ENCODE data around the gene STX8.
A peak's percentile ranks its signal among the peaks of the same experiment; 100 is the strongest.

The STX8 gene

DNA sequence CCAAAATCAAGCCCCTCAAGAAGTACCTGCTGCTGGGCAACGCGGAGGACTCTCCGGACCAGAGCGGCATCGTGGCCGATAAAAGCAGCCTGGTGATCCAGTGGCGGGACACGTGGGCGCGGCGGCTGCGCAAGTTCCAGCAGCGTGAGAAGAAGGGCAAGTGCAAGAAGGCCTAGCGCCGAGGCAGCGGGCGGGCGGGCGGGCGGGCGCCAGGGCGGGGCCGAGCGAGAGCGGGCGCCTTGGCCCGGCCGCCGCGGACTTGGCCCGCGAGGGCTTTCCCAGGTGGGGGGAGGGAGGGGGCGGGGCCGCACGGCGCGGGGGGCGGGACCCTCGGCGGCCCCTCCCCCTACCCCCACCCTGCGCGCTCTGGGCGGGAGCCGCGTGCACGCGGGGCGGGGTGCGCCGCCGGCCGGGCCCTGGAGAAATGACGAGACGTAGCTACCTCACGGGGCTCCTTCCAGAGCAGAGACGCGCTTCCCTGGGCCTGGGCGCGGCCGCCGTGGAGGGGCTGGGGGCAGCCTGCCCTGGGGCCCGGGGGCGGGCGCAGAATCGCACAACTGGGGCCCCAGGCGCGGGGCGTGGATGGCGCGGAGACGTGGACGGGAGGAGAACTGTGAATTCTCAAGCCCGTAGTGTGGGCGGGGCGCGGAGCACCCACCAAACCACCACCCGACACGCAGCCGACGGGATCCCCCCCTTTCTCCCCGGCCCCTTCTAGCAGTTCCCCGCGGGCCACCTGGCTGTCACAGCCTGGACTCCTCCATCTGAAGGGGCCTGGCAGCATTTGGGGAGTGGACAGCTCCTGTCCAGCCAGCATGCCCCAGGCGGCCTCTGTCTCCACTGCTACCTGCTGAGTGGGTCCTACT lies 335.6 kb downstream of the STX8 start:
- DNase-seq (ENCODE audit: low spot score) = peak; percentile 97

DNA sequence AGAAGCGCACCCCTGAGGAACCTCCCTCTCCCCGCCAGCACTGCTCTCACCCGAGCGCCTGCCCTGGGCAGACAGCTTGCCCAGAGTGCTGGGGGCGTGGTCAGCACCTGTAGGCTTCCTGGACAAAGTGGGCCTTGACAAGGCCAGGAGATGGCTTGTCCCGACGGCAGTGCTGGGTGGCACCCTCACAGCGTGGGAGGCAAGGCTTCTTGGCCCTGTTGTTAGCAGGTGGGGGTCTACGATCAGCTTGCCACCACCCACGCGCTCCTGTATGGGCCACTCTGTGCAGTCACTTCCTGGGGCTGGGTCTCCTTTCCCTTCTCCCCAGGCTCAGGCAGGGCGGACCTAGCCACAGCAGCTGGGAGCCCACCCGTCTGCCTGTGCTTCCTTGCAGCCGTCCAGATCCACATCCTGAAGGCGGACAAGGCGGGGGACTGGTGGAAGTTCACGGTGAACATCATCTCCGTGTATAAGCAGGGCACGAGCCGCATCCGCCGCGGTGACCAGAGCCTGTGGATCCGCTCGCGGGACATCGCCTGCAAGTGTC lies 336.3 kb downstream of the STX8 start:
- no peak for DNase-seq (ENCODE audit: low spot score)

DNA sequence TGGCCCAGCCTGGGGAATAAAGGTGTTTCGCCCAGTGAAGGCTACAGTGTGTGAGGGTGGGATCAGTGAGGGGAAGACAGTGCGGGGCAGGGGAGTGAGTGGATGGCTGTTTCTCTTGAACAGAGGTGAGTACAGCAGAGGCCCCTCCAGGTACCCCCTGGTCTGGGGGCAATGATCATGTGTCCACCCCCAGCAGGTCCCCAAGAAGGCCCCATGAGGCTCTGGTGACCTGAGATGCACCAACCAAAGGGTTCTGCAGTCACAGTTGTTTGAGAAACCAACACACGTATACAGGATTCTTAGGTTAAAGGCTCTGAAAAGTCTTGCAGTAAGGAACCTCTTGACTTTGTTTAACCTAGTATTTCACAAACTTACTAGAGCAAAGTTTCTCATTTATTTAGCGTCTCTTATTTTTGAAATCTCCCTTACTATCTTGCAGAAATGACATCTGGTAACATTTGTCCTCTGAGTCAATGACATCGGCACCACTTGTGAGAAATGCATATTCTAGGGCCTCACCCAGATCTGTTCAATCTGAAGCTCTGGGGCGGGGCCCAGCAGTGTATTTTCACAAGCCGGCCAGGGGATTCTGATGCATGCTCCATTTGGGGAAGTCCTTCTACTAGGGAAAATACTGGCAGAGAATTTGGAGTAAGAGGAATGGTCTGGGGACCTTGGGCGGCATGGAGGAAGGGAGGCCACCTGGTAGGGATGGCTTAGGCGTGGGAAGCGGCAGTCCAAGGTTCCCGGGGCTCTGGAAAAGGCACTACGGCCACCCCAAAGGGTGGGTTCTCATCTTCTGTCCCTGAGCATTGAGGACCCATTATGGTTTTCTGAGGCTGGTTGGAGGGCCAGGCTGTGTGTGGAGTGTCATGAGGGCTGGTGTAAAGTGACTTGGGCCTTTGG lies 337.0 kb downstream of the STX8 start:
- DNase-seq (ENCODE audit: low spot score) = no peak

DNA sequence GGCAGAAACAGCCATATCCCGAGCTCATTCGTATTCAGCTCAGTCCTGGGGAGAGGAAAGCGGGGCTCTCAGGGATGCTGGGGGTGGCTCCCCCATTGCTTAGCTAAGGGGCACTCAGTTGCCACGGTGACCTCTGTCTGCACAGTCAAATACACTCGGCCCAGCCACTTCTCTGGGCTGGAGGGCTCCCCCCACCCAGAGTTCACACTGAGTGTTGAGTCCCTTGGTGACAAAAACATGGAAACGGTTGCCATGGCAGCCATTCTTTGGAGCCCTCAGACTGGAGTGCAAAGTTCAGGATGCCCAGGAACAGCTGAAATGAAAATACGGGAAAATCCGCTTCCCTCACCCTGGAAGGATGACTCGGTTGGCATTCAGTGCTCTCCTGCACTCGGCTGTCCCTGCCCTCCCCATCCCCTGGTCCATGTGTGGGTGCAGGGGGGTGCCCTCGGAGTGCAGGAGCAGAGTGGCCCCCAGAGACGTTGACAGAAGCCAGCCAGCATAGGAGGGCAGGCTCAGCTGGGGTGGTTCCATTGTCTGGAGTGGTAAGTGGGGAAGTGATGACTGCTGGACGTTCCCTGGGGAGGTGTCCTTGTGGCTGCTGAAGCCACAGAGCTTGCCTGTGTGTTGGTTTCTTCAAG lies 337.8 kb downstream of the STX8 start:
- DNase-seq (ENCODE audit: low spot score) = no peak

DNA sequence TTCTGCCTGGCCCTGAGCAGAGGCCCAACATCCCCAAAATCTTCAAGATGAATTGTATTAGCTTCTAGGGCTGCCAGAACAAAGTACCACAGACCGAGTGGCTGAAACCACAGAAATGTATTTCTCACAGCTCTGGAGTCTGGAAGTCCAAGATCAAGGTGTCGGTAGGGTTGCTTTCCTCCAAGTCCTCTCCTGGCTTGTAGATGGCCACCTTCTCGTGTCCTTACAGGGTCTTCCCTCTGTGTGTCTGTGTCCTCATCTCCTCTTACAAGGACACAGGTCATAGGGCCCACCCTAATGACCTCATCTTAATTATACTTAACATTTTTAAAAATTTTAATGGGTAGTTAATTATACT lies 338.6 kb downstream of the STX8 start:
- DNase-seq (ENCODE audit: low spot score) = no peak

DNA sequence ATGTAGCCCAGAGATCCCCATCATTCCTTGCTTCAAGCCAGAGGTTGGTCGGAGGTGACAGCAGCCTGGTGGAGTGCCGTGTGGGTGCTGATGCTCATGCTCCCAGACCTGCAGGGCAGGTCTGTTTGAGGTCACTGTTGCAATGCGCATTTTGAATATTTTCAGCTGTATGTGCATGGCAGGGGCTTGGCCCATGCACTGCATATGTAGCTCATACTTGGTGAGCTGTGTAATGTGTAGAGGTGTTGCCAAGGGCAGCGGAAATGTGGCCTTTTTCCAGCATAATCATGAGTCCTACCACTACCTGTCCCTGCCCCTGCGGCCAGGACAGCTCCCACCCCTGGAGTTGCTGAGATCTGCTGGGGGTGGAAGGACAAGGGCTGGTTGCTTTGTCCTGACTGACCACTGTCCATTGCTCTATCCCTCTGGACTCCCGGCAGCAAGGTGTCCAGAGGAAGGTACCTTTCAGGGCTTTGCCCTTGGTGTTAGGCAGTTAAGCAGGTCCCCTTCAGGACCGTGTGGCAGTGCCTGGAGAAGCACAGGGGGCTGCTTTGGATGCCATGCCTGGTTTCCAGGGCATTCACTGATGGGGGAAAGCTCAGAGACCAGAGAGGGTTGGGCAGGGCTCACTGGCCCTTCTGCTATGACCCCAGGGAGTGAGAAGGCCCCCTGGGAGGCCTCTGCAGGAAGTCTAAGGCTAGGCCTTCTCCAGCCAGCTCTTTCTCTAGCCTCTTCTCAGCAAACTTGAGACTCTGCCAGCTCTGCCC lies 339.2 kb downstream of the STX8 start:
- no peak for DNase-seq (ENCODE audit: low spot score)

DNA sequence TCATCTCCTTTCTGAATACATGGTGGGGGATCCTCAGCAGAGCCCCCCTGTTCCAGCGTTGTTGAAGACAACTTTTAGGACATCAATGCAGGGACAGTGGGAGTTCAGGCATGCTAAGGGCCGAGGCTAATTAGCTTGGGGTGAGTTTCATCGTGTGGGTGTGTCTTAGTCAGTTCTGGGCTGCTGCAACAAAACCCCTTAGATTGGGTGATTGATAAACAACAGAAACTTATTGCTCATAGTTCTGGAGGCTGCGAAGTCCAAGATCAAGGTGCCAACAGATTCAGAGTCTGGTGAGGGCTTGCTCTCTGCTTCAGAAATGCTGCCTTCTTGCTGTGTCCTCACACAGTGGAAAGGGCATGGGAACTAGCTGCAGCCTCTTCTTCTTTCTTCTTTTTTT lies 340.3 kb downstream of the STX8 start:
- no peak for DNase-seq (ENCODE audit: low spot score)

DNA sequence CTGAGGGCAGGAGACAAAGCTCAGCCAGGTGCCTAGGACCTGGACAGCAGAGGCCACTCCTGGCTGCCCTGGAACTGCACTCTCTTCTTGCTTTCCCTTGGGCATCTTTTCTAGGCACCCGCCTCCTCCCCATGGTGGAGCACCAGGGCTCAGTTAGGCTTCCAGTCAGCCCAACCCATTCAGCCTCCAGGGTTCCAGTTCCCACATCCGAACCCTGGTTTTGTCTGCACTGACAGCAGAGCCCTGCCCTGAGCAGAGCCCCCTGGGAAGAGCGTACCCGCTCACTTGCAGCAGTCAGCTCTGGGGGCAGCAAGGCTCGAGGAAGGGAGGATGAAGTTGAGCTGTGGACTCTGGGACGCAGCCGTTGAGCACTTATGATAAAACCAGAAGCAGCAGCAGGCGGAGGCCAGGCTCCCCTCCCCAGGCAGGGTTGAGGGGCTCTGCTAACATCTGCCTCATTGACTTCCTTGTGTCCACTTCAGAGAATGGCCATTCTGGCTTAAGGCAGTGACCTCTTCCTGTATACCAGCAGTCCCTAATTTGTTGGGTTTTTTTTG lies 341.2 kb downstream of the STX8 start:
- no peak for DNase-seq (ENCODE audit: low spot score)

DNA sequence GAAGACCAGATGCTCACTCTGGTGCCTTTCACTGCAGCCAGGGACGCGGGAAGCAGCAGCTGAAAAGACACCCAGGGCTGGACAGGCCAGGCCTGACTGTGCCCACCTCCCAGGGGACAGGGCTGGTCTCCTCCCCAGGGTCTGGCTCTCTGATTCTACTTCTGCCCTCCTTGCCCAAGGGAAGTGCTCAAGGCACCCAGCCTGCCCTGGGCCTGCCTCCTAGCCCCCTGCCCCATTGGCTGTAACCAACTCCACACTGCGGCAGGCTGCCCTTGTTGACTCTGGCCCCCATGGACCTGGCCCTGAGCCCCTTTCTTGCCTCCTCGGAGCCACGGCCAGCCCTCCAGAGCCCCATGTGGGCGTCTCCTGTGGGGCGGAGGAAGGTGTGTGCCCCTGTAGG lies 341.9 kb downstream of the STX8 start:
- no peak for DNase-seq (ENCODE audit: low spot score)

DNA sequence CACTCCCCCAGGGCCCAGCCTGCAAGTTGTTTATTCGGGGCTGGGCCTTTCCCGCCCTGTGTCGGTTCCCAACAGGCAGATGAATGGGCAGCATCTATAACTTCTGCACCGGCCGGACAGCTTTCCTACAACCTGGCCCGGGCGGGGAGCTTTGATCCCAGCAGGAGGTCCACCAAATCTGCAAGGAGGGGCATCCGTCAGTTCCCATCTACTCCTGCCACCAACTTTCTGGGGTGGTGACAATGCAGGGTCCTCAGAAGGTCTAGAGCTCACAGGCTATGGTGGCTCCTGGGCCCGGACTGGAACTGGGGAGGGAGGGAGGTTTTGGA lies 342.4 kb downstream of the STX8 start:
- no peak for DNase-seq (ENCODE audit: low spot score)

DNA sequence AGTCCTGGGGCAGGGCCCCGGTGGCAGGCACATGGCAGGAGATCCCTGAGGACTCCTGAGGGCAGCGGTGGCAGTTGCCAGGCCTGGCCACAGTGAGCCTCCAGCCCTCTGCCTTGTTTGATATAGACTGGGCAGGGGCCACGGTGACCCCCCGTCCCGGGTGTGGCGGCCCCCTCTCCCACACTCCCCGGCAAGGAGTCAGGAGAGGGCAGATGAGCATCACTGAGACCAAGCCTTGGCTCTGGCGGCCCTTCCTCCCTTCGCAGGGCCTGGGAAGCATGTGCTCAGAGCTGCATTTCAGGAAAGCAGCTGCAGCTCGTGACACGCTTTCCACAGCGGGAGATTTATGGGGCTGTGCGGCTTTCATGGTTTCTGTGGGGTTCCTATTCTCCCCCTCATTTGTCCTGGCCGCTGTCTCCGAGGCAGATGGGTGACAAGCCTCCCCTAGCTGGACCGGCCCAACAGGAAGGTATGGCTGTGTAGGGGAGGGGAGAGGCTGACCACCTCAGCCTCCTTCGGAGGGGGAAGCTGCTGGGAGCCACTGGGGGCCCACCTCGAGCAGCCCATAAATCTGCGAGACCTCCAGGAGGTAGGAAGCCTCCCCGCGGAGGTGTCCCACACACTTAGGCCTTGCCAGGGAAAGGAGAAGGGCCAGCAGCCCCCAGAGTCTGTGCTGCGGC lies 342.9 kb downstream of the STX8 start:
- no peak for DNase-seq (ENCODE audit: low spot score)

DNA sequence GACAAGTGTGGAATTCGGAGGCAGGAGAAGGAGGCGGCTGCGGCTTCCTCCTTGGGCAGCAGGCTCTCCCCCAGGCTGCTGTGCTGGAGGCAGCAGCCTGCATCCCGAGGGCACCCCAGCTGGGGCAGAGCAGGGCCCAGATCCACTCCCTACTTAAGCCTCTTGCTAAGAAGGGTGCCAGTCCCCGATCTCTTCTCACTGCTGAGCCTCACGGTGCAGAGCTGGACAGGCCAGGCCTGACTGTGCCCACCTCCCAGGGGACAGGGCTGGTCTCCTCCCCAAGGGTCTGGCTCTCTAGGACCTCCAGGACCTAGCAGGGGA lies 343.5 kb downstream of the STX8 start:
- no peak for DNase-seq (ENCODE audit: low spot score)

DNA sequence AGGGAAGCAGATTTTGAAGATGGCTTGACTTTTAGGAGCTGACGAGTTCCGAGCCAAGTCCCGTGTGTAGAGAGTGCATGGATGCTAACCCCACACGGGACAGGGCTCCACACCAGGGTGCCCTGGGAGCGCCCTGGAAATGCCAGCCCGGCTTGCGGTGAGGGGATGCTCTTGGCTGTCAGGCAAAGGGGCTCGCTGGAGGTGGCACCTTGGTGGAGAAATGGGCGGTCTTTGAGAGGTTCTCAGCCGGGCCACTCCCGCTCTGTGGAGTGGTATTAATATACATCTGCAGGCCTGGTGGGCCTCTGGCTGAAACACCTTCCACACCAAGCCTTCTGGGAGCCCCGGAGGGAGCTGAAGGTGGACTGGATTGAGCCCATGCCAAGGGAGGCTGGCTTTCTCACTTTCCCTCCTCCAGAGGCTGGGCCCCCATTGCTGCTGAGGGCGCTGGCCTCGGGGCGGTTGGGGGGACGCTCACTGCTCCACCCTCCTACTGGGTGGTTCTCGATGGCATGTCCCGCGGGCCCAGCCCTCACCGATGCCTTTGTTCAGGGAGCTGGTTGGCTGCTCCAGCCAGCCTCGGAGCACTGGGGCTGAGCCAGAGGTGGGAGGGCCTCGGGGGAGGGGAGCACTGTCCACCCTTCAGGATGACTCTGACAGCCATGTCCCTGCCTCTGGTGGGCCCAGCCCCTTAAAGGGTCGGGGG lies 344.0 kb downstream of the STX8 start:
- DNase-seq (ENCODE audit: low spot score) = no peak

DNA sequence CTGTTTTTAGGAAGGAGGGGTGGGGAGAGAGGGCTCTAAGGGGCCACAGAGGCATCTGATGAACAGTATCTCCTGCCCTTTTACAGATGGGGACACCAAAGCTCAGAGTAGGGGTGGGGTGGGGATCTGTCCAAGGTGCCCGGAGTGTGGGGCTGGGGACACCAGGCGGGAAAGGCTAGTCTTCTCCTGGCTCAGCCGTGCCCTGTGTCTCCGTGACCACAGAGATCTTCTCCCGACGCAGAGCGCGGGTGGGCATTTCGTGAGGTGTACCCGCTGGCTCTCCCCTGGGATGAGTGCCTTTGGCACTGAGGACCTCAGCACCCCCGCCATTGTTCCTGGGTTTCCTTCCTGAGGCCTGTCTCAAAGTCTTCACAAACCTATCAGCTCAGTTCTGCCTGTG lies 344.8 kb downstream of the STX8 start:
- no peak for DNase-seq (ENCODE audit: low spot score)

DNA sequence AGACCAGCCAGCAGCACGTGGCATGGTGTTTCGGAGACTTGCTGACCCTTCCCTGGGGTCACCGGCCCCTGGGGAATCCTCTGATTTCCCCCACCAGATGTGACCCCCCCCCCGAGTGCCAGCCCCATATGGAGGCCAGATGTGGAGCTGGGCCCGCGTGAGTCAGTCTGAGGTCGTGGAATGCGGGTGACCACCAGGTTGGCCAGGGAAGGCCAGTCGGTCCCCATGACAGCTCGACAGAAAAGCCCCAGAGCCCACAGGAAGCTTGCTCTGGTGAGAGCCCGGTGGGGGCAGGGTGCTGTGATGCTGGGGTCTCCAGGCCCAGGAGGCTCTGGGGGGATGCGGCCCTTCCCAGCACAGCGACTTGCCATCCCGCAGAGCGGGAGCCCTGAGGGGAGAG lies 345.3 kb downstream of the STX8 start:
- DNase-seq (ENCODE audit: low spot score) = peak; percentile 44

DNA sequence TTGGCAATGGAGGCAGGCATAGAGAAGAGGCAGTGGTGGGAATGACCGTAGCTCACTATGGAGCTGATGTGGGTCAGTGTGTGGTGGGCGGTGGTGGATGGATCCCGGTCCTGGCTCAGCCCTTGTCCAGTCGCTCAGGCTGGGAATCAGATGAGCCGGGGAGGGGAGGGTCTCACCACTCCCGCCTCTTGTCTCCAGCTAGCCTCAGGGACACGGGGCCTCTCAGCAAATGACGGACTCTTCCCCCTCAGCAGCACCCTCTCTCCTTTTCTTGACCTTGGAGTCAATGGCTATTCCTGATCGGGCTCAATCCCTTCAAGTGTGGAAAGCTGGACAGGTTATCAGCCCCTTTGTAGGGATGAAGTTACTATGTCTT lies 345.8 kb downstream of the STX8 start:
- DNase-seq (ENCODE audit: low spot score) = no peak

DNA sequence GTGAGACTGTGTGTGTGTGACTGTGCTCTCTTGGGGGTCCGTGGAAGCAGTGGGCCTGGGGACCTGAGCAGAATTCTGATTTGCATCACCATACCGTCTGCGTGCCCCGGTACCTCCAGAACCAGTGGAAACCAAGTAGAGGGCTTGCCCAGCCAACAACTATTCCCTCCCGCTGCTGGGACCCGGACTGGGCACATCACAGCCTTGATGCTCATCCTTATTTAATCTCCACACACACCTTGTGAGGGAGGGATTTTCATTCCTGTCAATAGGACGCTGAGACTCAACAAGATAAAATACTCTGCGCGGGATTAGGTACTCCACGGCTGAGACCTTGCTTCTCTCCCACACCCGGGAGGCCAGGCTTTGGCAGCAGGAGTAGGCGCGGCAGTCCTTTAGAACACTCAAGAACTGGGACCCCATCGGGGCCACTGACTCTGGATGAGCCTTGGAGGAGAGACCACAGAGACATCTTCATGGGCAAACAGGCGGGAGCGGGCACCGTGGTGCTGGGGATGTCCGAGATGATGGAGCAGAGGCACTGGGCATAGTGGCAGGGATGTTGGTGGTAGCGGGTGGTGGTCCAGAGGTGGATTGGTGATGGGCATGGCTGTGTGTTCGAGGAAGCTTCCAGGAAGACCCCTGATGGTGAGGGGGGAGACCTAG lies 346.3 kb downstream of the STX8 start:
- DNase-seq (ENCODE audit: low spot score) = no peak

DNA sequence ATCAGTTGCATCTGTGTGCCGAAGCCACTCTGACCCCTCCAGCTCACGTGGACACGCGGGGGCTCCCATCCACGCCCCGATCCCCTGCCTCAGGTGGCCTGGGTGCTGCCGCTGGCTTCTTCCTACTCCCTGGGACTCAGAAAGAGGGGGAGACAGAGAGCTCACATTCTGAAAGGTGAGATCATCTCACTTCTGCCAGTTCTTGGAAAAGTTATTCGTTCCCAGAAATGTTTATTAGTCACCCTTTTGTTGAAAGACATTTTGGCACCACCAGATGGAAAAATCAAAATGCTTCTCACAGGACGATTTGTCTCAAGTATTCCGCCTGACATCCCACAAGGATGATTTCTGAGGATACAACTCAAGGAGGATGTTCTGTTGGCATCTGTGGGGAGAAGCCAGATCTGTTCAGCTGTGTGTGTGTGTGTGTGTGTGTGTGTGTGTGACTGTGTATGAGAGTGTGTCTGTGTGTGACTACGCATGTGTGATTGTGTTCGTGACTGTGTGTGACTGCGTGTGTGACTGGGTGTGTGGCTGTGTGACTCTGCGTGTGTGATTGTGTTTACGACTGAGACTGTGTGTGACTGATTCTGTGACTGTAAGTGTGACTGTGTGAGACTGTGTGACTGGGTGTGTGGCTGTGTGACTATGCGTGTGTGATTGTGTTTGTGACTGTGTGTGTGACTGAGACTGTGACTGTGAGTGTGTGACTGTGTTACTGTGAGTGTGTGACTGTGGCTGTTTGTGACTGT lies 347.0 kb downstream of the STX8 start:
- DNase-seq (ENCODE audit: low spot score) = peak; percentile 66

DNA sequence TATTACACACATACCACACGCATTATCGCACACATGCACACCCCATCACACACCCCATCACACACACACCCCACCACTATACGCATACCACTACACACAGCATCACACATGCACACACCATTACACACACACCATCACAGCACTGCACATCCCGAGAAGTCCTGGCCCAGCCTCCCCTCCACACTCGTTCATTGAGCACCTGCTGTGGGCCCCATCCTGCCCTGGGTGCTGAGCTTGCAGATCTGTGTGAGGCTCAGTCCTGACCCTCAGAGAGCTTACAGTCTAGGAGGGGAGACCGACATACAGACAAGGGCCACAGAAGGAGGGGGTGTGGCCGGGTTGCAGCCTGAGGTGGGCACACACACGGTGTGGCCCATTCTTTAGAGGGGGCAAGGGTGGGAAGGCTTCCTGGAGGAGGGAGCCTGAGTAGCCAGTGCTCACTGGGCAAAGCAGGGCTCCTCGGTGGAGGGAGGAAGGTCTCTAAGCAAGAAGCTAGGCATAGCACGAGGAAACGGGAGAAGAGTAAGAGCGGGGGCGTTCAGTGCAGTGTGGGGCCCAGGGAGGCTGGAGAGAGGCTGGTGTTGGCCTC lies 347.7 kb downstream of the STX8 start:
- no peak for DNase-seq (ENCODE audit: low spot score)

All from AG08396 (cell line).